ENCODE data around the gene VSTM2B.

Gene VSTM2B

GRCh38 chr19:29552454-29553280, 26.9 kb downstream of the VSTM2B start:
- TF ChIP-seq CTCF (IDR thresholded peaks at IDR 0.05), result no peak

DNA sequence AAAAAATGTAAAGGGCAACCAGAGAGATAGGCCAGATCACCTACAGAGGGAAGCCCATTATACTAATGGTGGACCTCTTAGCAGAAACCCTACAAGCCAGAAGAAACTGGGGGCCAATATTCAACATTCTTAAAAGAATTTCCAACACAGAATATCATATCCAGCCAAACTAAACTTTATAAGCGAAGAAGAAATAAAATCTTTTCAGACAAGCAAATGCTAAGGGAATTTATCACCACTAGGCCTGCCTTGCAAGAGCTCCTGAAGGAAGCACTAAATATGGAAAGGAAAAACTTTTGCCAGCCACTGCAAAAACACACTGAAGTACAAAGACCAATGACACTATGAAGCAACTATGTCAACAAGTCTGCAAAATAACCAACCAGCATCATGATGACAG, 28.4 kb downstream of the VSTM2B start:
- no peak for TF ChIP-seq CTCF (IDR thresholded peaks at IDR 0.05)

GRCh38 chr19:29559743-29560142, 33.9 kb downstream of the VSTM2B start:
- TF ChIP-seq CTCF (IDR thresholded peaks at IDR 0.05), result no peak

- TF ChIP-seq CTCF (IDR thresholded peaks at IDR 0.05), result no peak
These were observed 34.7 kb downstream of the VSTM2B start for GRCh38 chr19:29560313-29561075.

DNA sequence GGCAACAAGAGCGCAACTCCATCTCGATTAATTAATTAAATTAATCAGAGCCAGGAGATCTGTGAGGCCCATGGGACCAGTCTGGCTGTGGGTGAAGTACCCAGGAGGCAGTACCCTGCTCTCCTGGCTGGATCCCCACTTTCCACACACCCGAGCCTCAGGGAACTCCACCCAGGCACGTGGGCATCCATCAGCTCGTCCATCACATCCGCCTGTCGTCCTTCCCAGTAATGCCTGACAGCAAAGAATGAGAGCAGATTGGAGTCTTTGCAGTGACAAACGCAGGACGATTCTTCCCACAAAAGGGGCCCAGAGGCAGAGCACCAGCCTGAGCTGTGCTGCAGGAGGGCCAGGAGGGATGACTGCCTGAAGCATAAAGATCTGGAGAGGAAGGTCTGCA, 35.8 kb downstream of the VSTM2B start:
- no peak for TF ChIP-seq CTCF (IDR thresholded peaks at IDR 0.05)

- no peak for TF ChIP-seq CTCF (IDR thresholded peaks at IDR 0.05)
These were observed 36.8 kb downstream of the VSTM2B start for GRCh38 chr19:29562299-29563297.

DNA sequence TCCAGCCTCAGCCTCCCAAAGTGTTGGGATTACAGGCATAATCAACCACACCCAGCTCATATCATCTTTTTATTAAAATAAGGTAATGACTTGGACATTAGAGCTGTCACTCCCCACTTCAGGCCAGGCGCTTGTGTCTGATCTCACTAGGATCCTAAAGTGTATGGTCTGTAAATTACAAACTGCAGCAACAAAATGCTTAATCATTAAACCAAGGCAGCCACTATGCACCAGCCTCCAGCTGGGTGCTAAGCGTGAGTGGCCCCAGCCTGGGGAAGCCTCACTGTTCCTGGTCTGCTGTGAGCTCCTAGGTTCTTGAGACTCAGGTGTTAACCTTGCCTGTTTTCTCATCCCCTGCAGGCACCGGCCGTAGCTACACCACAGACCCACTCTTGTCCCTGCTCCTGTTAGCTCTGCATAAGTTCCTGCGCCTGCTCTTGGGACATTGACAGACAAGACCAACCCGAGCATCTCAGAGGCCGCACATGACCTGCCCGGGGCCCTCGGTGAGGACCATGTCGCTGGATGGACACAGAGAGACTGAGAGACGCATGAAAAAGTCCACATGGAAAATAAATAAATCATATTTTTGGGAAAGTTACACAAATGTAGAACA, 37.8 kb downstream of the VSTM2B start:
- TF ChIP-seq CTCF (IDR thresholded peaks at IDR 0.05), result no peak

Measured in LNCAP (cell line).